Jurkat, Clone E6-1 (cell line): ENCODE data around the gene COL11A2.
"Not testable (repeated sequence)": the region's sequence is repeated elsewhere in the genome, so short reads cannot be mapped to it uniquely, and the experiment has no call there.

ENCODE experiments used
- DNase-seq: peaks from one replicate; pipeline ENCODE4 v3.0.0-alpha.2; 2011; ENCODE audit warnings: low read depth, low spot score
- H3K4me3 ChIP-seq: 2 replicates; pipeline ENCODE4 v1.5.1; 2011; ENCODE audit warnings: mild to moderate bottlenecking, low read length, control low read depth, moderate library complexity

The COL11A2 gene

DNA sequence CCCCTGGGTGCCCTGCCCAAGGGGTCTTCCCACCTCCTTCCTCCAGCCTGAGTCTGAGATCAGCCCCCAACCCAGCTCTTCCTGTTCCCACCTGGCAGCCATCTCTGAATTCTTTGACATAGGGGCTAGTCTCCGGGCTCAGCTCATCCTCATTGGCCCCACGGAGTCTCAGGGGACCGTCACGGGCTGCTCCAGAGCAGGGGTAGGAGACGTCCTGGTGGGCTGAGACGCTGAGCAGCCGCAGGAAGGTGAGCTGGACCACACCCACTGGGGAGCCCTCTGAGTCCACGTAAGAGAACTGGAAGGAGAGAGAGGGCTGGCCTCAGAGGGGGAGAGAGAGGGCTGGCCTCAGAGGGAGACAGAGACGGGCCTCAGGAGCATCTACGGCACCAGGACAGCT is 28.1 kb downstream of the COL11A2 start:
- no peak for DNase-seq
- H3K4me3 ChIP-seq, result no peak overlapping the region

DNA sequence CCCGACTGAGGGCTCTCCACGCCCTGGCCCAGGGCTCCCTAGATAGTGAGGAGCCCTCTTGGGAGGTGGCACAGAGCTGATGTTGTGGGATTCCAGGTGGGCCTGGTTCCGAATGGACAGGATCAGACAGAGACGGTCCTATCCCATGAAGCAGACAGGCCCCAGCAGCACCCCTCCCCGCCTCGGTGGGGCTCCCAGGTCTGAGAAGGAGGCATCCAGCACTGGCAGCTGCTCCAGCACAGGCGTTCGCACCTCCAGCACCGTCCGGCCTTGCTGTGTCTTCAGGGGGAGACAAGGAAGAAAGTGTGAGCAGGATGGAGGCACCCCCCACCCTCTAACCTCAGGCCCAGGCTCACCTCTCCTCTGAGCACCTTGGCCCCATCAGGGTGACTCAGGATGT is 28.7 kb downstream of the COL11A2 start:
- DNase-seq, result no peak
- no peak overlapping the region for H3K4me3 ChIP-seq

DNA sequence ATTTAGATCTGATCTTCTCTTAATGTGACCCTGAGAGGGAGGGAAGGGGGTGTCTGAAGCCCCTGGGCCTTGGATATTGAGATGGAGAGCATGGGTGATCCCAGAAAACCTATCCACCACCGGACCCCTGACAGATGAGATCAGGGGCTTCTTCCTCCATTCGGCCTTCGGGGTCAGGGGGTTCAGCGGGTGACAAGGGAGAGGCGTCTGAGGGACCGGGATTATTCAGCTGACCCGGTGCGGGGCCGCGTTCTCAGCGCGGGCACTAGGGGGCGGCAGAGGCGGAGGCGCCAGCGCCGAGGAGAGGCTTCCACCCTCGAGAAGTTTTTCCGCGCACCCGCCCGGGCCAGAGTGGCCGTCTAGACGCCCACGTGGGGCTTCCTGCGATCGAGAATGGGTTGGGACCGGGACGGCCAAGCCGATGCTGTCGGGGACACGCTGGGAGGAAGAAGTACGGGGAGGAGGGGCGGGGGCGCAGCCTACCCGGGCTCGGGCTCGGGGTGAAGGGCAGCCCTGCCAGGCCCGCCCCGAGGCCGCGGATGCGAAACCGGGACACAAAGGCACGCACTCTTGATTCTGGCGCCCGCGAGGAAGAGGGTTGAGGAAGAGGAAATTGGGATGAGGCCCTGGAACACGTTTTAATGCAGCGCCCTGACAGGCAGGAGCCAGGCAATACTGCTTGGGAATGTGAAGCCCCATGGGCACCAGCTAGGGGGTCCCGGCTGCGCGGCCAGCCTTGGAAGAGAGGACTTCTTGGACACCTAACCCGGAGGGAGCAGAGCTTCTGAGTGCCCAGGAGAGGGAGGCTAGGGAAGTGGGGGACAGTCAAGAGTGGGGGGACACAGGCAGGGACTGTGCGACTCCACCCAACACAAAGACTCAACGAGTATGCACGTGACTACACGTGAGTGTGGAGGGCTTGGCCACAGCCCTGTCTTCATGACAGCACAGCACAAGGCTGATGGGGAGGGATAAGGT is 30.6 kb downstream of the COL11A2 start:
- peak overlapping the region; percentile 57 for H3K4me3 ChIP-seq
- DNase-seq, result peak; percentile 36

DNA sequence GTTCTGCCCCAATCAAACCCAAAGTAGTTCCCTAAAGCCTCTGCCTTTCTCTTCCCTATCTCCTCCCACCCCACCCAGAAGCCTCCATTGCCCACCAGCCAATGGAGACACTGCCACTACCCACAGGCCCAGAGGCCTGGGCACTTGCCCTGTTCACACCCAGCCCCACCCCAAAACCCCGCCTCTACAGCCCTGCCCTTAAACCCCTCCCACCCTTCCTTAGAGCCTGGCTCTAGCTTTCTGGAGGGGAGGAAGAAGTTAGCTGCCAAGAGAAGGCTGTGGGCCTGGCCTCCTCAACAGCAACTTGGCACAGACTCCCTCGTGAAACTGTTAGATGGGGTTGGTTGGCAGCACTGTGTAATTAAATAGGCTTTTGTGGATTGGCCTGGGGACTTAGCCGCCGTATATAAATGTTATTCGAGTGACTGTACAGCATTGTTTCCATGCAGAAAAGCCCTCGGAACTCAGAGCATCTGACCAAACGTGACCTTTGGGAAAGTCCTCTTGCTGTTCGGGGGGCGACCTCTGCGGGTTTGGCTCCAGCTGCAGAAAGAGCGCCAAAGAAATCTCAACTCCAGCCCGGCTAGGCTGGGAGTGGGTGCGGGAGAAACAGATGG is 31.4 kb downstream of the COL11A2 start:
- H3K4me3 ChIP-seq, result peak overlapping the region; percentile 57
- peak; percentile 33 for DNase-seq

DNA sequence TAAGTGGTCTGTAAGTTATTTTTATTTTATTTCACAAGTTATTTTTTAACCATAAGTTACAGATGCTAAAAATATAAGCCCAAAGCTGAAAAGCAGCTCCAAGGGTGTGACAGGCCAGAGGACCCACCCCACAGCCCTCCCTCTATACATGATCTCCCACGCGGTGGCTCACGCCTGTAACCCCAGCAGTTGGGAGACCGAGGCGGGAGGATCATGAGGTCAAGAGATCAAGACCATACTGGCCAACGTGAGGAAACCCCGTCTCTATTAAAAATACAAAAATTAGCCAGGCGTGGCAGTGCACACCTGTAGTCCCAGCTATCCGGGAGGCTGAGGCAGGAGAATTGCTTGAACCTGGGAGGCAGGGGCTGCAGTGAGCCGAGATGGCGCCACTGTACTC is 32.2 kb downstream of the COL11A2 start:
- H3K4me3 ChIP-seq, result no peak overlapping the region
- DNase-seq, result no peak

DNA sequence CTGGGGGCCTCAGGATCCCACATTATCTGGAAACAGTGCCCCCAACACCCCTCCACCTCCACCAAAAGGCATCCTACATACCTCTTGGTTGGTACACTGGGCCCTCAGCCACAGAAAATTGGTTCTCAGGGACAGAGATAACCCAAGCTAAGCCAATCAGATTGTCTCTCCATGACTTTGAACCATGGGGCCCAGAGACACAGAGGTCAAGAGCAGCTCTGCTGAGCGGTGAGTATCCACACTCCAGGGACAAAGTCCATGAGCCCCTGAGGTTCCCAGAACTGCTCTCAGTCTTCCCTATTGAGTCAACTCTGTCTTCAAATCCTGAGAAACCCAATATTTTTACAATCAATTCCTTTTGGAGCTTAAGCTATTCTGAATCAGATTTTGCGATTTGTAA is 35.3 kb downstream of the COL11A2 start:
- H3K4me3 ChIP-seq, result no peak overlapping the region
- no peak for DNase-seq

DNA sequence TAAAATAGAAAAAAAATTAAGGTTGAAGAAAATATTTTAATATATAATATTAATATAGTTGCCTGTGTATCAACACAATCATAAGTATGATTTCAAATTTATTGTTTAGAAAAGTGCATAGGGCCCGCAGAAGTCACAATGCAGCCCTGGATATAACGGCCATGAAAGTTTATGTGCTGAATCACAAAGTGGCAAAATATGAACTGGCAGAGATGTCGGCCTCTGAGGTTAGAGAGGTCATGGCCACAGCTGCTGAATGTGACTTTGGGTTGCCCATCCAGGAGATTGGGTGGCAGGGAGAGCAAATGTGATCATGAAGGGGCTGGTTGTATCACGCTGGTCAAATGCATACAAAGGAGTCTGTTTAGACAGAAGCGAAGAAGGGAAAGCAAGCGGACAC is 35.7 kb downstream of the COL11A2 start:
- no peak for DNase-seq
- no peak overlapping the region for H3K4me3 ChIP-seq

DNA sequence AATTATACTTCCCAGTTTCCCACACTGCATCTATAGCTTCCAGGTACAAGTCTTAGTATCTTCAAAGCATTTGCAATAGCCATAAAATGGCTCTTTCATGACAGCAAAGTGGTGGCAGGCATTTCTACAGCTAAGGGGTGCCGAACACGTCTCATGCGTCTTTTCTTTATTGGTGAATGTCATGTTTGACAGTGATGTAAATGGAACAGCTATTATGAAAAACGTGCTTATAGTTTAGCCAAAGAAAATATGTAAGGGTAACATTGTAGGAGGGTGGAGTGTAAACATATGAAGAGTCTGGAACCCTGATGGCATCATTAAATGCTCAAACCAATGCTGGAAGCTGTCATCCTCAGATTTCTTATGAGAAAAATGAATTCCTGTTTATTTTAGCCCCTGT is 37.9 kb downstream of the COL11A2 start:
- H3K4me3 ChIP-seq, result no peak overlapping the region
- no peak for DNase-seq

DNA sequence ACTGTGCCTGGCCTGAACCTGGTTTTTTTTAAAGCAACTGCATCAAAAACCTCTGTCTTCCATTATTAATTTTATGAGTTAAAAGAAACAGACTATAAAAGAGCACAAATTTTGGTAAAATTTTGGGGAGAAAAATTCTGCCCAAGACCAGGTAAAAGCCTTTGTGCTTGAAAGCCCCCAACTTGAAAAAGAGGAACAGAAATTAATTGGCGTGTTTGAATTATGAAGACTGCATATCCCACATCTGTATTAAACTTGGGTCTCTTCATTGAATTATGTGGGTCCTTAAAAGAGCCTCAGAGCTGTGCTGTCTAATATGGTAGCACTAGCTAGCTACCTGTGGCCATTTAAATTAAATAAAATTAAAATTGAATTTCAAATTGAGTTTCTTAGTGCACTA is 41.2 kb downstream of the COL11A2 start:
- no peak for DNase-seq
- H3K4me3 ChIP-seq, result no peak overlapping the region

DNA sequence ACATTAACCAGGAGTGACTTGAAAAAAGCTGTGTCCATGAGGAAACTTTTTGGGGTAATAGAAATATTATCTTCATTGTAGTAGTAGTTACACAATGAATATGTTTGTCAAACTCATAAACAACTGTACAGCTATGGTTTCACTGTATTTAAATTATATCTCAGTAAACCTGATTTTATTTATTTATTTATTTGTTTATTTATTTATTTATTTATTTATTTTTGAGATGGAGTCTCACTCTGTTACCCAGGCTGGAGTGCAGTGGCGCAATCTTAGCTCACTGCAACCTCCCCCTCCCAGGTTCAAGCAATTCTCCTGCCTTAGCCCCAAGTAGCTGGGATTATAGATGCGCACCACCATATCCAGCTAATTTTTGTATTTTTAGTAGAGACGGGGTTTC is 41.7 kb downstream of the COL11A2 start:
- not testable (repeated sequence) for H3K4me3 ChIP-seq, DNase-seq

DNA sequence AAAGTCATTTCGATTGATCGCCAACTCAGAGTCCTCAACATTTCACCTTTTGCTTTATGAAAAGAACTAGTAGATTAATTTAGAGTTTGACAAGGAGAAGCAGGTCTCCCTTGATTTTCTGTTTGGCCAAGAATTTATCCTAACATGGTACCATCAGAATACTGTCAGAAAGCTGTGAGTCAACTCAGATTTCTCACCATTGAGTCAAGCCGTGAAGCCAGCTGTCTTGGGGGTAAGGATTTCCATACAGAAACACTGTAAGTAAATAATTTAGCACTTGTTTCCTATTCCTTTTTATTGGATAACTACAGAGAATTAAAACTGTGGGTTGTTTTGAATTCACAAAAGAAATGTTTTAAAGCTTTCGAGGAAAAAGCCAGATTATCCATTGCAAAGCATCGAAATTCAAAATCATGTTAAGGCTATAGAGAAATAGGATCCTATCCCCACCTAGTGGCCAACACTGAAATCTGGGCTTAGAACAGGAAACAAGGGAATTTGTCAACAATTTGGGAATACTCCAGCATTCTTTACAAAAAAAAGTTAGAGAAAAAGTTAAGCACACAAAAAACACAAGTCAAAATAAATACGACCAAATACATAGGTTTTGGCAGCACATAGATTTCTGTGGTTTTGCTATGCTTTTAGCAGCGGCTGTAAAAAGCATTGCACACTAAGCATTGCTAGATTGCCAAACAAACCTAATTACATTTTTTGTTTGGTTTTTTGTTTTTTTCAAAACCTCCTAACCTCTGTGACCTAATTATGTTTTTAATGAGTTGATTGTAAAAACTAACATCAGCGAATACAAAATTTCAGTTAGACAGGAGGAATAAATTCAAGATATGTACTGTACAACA is 44.2 kb downstream of the COL11A2 start:
- H3K4me3 ChIP-seq, result no peak overlapping the region
- DNase-seq, result peak; percentile 10

DNA sequence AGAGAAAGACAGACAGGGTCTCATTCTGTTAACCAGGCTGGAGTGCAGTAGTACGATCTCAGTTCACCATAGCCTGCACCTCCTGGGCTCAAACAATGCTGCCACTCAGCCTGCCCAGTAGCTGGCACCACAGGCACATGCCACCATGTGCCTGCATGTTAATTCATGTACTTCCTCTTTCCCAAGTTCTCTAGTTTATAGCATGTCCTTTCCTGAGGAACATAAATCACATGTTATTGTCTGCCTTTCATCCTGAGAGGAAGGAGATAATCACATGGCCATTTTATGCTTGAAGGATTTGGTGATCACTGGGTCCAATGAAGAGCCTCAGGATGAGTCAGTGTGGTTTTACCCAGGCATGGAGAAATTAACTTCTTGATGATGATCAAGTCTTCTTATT is 47.9 kb downstream of the COL11A2 start:
- no peak overlapping the region for H3K4me3 ChIP-seq
- no peak for DNase-seq

DNA sequence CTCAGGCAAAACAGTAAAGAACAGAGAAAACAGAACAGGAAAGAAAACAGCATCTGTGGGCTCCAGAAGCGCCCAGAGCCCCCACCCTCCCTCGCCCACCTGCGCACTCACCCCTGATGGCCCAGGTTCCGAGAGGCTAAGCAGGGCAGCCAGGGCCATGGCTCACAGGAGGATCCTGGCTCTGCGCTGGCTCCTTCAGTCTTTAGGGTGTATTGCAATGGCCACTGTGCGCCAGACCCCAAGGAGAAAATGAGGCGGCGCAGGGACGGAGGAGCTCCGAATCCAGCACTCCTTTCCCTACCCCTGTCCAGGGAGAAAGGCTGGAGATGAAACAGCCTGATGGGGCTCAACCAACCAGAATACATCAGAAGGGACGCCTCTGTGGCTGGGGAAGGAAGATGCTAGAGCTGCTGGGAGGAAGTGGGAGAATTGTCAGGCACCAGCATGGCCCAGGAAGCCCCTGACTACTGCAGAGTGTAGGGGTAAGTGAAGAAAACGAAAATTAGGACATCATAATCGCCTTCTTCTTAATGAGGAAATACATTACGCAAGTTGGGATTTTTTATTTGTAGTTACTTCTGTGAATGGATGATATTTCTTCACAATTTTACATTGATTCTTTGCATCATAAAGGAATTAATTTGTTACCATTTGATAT is 49.0 kb downstream of the COL11A2 start:
- DNase-seq, result no peak
- no peak overlapping the region for H3K4me3 ChIP-seq

DNA sequence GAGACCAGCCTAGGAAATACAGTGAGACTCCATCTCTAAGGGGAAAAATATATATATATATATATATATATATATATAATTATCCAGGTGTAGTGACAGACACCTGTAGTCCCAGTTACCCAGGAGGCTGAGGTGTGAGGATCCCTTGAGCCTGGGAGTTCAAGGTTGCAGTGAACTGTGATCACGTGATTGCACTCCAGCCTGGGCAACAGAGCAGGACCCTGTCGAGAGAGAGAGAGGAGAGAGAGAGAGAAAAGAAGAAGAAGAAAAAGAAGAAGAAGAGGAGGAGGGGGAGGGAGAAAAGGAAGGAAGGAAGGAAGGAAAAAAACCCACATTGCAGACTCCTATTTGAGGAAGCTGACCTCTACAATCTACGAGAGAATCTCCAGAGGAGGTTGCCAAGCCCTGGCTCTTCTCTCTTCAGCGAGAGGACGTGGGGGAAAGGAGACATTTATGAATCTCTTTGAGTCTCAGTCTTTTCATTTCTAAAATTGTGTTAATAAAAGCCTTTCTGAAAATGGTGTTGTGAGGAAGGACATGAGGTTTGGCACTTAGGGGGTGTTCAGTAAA is 49.7 kb downstream of the COL11A2 start:
- DNase-seq, result no peak
- H3K4me3 ChIP-seq, result no peak overlapping the region

DNA sequence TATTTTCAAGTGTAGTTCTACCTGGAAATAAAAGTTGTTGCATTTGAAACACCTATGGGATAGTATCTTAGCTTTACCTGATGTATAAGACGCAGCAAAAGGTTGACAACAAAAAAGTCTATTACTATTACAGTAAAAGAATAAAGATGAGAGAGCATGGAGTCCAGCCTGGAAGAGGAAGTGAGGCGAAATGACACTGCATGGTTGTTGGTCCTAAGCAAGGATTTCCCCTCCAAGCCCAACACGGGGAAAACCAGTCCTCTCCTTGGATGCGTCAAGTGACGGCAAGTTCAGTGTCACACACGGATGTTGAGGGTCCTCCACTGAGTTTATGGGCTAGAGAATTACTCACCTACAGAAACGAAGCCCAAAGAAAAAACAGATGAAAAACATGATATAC is 51.7 kb downstream of the COL11A2 start:
- H3K4me3 ChIP-seq, result no peak overlapping the region
- DNase-seq, result no peak

DNA sequence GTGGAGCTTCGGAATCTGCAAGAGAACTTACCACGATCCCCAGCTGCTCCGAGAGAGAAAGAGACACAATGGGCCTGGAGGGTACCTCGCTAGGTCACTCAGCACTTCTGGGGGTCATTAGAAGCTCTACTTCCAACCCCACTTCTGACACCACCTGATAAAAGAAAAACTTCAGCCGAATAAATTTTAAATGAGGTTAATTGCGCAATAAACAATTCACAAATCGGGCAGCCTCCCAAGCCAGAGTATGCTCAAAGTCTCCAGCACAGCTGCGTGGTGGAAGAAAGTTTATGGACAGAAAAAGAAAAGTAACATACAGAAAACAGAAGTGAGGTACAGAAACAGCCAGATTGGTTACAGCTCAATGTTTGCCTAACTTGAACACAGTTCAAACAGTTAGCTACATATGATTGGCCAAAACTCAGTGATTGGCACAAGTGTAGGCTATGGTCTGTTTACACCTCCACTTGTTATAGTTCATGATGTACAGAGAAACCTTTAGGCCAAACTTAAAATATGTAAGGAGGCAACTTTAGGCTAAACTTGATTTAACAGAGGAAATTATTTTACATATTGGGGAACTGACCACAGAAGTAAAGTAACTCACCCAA is 52.6 kb downstream of the COL11A2 start:
- no peak overlapping the region for H3K4me3 ChIP-seq
- no peak for DNase-seq

DNA sequence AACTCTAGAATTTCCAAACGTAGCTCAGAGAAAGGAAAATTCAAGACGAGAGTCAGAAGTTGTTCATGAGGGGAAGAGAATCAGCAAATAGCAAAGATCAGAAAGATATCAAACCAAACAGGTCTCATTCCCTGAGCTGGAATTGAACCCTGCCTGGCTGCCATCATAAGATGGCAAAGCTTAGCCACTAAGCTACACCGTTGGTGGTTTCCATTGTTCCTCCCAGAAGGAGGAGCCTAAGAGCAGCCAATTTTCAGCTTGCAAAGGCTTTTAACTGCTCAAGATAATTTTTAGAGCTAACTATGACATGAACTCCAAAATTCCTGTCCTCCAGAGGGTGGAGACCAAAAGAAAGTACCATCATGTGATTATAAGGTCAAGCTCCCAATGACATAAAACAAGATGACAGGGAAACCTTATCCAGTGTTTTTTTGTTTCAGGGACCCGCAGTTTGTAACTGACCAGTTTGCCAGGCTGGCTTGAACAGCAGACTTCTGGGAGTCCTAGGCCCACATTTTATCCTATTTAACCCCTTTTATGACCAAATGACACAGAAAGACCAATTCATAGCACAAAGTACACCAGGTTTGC is 55.9 kb downstream of the COL11A2 start:
- DNase-seq, result peak; percentile 10
- no peak overlapping the region for H3K4me3 ChIP-seq

DNA sequence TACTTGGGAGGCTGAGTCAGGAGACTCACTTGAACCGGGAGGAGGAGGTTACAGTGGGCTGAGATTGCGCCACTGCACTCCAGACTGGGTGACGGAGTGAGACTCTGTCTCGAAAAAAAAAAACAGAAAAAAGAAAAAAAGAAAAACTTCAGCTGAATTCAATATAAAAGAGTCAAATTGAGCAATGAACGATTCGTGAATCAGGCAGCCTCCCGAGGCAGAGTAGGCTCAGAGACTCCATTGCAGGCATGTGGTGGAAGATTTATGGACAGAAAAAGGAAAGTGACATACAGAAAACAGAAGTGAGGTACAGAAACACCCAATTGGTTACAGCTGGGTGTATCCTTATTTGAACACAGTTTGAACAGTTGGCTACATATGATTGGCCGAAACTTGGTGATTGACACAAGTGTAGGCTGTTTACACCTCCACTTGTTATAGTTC is 60.2 kb downstream of the COL11A2 start:
- no peak for DNase-seq
- no peak overlapping the region for H3K4me3 ChIP-seq
